ENCODE measurements around the gene POU2F1.

GRCh38 chr1:167251472-167251871 lies 30.8 kb downstream of the POU2F1 start:
- TF ChIP-seq CTCF (IDR thresholded peaks at IDR 0.05) (no peak), POLR2A (IDR thresholded peaks at IDR 0.05) (no peak), EP300 (IDR thresholded peaks at IDR 0.05) (no peak)

Measured in ovary (tissue), 3 donors.